Activated CD4-positive, CD25-positive, alpha-beta regulatory T cell treated with anti-CD3 and anti-CD28 coated beads, Interleukin-2, amount 50 U/mL, for 16 hours (primary cell): ENCODE data around the gene LMO1.

ENCODE experiments used
- DNase-seq: peaks from one replicate; pipeline ENCODE4 v3.0.0-alpha.2; 2020; ENCODE audit warnings: low read depth, low spot score

LMO1 gene

DNA sequence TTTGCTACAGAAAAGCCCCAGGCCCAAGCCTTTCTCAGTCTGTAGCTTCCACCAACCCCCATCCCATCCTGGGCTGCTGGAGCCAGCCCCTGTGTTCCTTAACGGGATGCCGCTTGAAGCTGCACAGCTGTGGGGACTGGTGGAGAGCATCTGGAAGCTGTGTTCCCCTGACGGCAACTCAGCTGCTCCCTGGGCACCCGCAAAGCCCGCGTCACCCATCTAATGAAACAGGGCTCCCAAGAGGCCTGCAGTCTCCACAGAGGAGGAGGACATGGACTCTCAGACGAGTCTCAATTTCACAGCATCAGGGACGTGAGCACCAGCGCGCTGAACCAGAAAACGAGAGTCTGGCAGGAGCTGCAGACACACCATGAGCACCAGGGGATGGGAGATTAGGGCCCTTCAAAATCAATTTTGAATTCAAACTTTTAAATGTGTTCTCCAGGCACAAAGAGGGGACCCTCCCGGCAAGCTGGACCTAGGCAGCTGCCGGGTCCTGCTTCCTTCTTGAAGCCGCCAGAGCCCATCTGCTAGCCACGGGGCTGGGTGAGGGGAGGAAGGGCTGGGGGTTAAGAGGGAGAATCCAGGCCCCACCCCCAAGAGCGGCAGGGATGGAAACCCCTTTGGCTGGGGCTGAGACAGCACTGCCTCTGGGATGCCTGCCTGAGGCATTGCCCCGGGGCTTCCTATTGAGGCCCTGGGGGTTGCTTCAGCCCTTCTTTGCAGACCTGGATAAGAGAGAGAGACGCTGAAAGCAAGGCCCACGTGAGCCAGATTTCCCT is 21.0 kb downstream of the LMO1 start:
- no peak for DNase-seq

DNA sequence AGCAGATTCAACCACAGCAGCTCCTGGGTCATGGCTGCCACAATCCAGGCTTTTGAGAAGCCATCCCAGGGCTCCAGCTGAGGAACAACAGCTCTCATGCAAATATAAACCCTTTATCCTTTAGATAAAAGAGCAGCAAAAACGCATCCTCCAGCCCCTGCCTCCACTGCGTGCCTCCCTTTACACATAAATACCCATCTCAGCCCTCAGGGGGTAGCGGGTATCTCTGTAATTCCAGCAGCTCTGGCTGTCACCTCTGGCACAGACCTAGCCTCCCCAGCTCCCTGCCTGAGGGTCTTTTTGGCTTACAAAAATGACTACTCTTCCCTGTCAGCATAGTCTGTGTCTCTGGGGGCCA is 21.6 kb downstream of the LMO1 start:
- no peak for DNase-seq

DNA sequence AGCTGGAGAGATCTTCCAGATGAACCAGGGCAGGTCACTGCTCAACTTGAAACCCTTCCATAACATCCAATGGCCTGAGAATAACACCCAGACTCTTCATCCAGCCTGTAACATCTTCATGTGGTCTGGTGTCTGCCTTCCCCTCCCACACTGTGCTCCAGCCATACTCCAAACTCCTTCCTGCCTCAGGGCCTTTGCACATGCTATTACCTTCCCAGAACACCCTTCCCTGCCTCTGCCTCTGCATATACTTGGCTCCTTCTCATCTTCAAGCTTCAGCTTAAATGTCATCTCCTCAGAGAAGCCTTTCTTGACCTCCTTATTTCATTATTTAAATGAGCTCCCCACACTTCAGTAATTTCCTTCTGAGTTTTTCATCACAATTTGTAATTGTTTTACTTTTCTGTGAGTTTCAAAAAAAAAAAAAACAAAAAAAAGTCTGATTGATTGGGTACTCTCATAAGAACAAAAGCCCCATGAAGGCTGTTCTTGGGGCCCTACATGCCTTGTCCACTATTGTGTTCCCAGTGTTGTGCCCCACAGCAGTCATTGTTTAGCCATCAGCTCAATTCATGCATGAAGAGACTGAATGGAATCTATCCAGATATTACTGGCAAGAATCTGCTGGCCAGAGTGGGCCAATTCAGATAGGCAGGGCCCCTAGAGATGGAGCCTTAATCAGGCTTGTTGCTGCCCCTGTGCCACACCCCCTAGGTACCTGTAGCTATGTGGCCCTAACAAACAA is 22.1 kb downstream of the LMO1 start:
- no peak for DNase-seq

DNA sequence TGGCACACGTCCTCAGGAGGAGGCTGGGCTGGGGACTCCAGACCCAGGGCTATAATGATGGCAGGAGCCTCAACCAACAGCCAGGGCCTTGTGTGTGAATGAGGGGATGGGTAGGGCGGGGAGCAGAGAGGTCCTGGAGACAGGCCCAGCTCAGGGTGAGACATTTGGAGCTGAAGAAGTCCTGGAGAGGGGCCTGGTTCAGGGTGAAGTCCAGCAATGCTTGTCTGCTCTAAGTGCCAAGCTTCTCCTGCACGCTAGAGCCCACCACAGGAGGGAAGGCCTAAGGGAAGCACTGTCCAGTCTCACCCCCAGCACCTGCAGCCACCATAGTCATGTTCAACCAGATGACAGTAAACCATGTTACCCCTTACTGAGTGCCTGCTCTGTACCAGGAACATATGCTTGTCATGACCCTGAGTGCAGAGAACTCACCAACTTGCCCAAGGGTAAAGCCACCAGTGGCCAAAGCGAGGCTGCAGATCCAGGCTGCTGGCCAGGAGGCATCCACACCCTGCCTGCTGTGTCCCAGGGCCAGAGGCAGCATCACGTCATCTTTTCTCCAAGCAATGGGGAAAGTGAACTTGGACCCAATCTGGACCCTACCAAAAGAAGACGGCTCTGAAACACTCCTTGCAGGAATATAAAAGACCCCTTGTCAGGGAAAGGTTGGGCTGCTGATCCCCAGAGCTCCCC is 24.0 kb downstream of the LMO1 start:
- no peak for DNase-seq

DNA sequence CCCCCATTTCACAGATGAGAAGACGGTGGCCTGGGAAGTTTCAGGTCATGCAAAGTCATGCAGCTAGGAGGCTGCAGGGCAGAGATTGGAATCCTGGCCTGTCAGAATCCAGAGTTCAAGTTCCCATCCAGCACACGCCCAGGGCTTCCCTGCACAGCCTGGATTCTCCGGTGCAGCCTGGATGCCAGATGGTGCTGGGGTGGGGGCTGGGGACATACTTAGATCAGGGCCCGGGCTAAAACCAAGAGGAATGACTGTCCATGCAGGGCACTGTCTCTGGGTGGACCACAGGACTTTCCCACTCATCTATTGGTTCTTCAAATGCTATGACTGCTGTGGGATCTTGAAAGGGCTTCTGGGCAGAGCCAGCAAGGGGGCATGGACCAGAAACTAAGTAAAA is 24.6 kb downstream of the LMO1 start:
- no peak for DNase-seq

DNA sequence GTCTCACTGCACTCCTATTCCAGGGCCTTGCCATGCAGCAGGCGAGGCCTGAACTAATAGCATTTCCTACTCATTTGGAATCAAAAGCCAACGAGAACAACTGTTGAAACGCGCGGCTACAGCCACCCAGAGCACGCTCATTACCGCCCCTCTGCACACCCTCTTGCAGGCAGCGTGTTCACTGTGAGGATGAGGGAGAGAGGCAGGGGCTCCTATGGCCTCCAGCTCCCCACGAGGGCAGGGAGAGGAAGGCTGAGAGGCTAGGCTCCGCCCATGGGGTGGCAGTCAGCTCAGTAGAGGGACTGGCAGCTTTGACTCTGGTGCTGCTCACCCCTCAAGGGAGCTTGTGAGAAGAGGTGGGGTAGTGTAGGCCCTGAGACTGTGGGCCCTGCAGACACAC is 26.2 kb downstream of the LMO1 start:
- no peak for DNase-seq

DNA sequence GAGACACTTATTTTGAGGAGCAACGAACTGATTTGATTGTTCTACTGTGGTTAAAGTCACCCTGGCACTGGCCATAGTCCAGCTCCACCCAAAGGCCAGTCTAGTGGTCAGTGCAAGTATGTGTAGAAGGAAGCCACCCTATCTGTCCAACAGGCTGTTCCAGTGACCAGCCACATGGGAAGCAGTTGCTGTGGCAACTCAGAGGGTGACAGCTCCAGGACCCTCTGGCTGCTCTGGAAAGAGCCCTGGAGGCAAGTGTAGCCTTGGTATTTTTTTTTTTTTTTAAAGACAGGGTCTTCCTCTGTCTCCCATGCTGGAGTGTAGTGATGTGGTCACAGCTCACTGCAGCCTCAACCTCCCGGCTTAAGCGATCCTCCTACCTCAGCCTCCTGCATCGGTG is 27.8 kb downstream of the LMO1 start:
- no peak for DNase-seq

DNA sequence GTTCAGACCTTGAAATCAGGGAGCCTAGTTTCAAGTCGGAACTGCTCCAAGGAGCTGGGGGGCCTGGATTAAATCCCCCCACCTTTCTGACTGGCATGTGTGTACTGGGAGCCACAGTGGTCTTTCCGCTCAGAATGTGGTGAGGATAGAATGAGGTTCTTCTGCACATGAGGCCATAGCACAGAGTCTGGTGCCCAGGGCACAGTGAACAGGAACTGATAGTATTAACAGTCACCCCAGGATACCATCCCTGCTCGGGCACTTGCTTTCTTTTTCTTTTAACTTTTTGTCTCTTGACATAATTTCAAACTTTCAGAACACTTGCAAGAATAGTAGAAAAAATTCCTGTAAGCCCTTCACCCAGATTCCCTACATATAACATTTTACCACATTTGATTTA is 28.8 kb downstream of the LMO1 start:
- no peak for DNase-seq

DNA sequence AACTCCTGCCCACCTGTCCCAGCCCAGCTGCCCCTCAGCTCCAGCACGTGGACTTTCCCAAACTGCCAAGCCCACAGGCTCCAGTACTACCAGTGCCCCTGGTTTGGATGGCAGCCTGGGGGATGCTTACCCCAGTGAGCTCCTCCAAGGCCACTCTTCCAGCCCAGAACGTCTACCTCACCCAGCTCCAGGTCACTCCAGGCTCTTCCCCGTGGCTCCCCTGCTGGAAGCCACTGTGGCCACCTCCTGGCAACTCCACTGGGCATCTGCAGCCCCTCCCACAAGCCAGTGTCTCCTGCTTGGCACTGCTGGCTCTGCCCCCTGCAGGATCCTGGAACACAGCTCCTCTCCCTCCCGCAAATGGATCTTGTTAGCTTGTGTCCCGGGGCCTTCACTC is 29.3 kb downstream of the LMO1 start:
- no peak for DNase-seq

DNA sequence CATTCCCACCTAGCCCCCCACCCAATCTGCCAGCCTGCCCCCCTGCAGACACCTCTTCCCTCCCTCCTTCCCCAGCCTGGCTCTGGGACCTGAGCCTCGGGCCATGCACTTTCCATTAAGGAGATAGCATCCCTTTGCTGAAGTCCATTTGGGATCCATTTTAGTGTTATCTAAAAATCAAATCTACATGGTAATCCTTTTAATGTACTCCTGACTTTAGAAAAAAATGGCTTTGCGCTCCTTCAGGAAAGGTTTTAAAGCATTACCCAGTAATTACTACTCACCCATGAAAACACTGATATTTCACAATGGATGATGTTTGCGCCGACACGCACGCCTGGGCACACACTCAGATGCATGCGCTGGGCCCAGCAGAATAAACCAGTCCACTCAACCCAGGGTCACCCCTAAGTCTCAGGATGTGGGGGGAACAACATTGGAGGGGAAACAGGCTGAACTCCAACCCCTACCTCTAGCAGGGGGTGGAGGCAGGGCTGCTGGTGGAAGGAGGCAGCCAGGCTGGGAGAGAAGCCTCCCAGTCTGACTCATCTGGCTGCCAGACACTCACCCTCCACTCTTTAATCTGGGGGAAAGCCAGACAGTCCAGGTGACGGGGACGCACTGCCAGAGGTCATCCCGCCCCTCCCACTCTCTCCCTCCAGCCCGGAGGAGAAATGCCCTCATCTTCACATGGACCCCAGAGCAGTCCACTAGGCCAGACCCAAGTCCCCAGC is 29.8 kb downstream of the LMO1 start:
- no peak for DNase-seq

DNA sequence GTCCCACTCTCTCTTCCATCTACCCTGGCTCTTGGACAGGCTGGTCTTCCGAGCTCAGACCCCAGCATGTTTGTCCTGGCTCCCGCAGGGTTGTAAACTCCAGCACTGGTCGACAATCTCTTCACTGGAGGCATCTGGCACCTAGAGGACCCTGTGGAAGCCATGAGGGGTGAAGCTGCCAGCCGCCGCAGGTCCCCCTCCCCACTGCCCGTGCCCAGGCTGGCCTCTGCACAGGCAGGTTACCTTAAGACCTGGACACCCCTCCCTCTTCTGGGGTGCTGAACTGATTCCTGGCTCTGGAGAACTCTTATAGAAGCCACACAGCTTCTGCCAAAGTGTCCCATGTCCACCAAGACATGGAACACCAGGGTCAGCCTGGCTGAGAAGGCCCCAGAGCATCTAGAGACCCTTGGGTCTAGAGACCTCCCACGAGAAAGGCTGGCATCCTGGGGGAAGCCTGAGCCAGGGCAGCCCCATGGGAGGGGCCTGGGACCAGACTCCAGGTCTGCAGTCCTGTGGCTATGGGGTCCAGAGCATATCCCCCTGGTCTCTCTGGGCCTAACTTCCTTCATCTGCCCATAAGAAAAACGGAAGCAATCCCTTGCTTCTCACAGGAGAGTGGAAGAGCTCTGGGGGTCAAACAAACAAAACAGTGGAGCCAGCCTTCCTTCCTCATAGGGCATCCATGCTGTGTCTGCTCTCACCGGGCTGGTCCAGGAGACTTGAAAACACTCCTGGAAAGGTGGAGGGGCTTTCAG is 30.6 kb downstream of the LMO1 start:
- DNase-seq: no peak

DNA sequence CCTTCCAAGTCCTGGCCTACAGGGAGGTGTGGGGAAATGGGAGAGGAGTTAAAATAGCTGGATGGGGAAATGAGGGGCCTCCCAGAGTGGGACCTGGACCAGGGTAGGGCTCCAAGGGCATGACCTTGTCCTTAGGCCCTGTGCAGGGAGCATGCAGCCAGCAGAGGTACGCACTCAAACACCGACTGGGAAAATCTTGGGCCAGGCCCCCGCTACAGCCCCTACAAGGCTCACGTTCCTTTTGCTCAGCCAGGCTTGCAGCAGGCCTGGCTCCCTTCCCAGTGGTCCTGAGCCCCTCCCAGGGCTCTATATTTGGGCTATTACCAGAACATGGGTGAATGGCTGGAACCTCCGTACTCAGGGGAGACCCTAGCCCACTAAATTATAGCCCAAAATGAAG is 31.3 kb downstream of the LMO1 start:
- no peak for DNase-seq

DNA sequence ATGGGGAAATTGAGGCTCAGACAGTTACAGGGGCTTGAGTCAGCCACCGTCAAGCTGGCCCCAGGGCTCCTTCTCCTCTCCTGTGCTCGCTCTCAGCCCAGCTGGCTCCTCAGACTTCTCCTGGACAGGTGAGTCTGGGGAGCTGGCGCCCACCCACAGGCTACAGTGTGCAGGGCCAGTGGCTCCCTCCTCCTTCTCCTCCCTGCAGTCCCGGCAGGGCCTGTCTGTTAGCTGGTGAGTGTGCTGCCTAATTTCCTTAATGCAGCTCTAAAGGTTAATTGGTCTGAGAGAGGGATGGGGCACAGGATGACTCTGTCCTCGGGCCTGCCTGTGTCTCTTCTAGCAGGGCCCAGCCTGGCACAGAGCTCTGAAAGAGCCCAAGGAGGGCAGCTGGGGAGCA is 31.7 kb downstream of the LMO1 start:
- no peak for DNase-seq

DNA sequence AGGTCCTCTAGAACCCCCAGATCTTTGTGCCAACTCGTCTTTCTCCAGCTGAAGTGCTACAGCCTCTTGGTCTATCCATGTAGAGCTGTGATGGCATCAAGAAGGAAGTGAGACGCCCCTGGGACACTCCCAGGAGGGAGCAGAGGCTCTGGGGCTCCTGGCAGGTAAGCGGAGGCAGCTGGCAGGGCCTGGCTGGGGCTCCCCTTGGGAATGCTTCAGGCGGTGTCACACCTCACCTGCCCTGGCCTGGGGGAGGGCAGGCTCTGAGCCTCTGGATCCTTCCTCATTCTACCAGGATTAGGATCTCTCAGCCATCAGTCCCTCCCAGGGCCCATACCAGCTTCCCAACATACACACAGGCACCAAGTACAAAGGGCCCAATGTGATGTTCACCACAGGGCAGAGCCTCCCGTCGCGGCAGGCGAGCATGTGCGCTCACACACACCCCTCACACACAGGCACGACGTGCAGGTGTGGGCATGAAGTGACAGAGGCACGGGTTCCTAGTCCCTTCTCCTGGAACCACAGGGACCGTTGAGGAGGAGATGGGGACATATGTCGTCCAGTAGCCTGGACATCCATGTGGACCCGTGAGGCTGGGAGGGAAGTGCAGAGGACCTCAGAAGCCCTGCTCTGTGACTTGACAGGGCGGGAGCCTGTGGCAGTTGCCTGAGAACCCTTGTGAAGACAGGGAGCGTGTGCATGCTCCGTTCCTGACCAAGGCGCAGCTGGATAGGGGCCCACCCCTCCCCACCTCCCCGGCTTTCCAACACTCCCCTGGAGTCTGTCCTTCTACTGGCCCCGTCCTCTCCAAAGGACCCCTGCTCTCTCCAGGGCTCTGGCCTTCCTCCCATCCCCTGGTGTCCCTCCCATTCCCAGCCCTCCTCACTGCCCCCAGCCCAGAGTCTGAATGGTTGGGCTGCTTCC is 32.5 kb downstream of the LMO1 start:
- DNase-seq: no peak

DNA sequence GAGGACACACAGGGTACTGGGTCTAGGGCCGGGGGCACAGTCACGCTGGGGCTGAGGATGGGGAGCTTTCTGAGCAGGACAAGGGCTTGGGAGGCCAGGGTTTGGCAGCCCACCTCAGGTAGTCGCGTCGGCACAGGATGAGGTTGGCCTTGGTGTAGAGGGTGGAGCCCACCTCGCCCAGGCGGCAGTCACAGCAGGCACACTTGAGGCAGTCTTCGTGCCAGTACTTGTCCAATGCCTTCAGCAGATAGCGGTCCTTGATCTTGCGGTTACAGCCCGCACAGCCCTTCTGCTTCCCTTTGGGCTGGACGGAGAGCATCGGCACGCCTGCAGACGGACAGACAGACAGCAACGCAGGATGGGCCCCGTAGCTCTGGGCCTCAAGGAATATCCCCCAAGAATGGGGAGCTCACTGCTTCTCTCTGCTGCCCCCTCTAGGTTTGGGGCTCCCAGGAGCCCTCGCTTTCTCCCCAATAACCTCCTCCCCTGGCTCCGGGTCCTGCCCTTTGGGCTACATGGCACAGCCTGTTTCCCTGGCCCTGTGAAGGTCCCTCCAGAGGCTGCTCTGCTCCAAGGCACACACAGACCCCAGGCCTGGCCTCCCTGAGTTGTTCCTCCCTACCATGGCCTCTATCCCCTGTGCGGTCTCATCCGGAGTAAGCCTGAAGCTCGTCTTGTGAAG is 33.4 kb downstream of the LMO1 start:
- DNase-seq: no peak

DNA sequence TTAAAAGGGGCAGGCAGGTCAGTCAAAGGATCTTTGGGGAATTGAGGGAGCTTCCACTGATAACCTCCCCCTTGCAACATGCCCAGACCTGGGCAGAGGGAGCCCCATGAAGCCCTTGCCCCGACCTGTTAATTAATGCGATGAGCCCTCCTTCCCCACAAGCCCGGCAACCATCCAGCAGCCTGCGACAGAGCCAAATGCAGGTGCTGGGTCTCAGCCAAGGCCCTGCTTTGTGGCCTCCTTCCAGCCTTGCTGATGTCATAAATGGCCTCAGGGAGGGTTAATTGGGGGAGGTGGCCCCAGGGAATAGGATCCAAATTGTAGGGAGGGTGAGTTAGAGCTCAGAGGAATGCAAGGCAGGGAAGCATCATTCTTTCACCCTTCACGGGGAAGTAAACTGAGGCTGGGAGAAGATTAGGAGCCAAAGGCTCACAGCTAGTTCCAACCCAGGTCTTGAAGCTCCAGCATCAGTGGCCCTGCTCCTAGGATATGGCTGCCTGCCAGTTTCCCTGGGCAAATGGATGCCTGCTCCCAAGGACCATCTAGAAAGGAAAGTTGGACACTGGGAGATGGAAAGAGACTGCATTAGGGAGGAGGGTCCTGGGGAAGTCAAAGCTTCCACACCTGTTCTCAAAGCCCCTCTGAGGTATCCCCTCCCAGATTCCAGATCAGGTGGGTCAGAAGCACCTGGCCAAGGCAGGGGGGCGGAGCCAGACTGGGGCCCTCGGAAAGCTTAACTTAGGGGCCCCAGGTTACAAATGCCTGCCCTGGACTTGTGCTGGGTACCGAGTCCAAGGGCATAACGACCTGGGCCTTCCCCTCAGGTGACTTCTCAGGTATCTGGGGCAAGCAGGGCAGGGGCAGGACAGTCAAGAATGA is 34.1 kb downstream of the LMO1 start:
- DNase-seq: no peak

DNA sequence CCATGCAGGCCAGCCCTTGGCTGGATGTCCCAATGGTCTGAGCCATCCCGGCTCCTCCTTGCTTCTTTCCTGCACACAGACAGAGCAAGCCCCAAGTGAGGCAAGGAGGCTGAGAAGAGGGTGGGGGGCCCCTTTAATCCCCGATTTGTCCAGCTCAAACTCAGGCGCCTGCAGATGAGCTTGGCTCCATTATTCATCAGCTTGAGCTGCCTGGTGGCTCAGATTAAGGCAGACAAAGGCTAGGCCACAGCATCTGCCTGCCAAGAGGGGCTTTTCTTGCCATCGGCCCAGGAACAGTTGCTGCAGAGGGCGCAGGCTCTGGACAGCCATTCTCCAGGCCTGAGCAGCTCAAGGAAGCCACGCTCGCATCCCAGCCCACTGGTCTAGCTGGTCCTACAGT is 35.4 kb downstream of the LMO1 start:
- no peak for DNase-seq
